Sigmoid colon (tissue), 7 donors: ENCODE measurements around the gene RNF223. TPM values are rescaled to one million over a fixed set of nuclear protein-coding genes. Genes with fewer than 3 reads are reported as not detected.

Experiments
- DNase-seq: peaks from one replicate; pipeline ENCODE4 v3.0.0-alpha.2; 2019
- H3K27ac ChIP-seq, 4 donors: fragments of 200-600 bp; sonication (generic); one replicate each; pipeline ENCODE4 v1.5.1; 2016 to 2019; ENCODE audit warnings: mild to moderate bottlenecking in 1 of 4
- H3K27me3 ChIP-seq, 3 donors: fragments of 200-600 bp; sonication (generic); one replicate each; pipeline ENCODE4 v1.5.1; 2019; ENCODE audit warnings: mild to moderate bottlenecking in 1 of 3
- H3K36me3 ChIP-seq, 4 donors: fragments of 200-600 bp; sonication (generic); one replicate each; pipeline ENCODE4 v1.5.1; 2016 to 2019
- H3K4me1 ChIP-seq, 4 donors: fragments of 200-600 bp; sonication (generic); one replicate each; pipeline ENCODE4 v1.5.1; 2017 to 2019
- H3K4me3 ChIP-seq, 4 donors: fragments of 200-600 bp; sonication (generic); one replicate each; pipeline ENCODE4 v1.5.1; 2017 to 2019; ENCODE audit warnings: mild to moderate bottlenecking in 2 of 4, moderate library complexity in 1 of 4
- H3K9me3 ChIP-seq, 4 donors: fragments of 200-600 bp in 3 of 4; sonication (generic) in 3 of 4; one replicate each; pipeline versions ENCODE4 v1.5.1 to v1.6.1; 2013 to 2019
- CTCF ChIP-seq, 4 experiments: fragments of 450-650 bp in 3 of 4; fragments of 200-600 bp in 1 of 4; IDR thresholded peaks; one replicate each; pipeline ENCODE4 v1.5.1; 2016 to 2019; ENCODE audit warnings: antibody characterized with exemption in 4 of 4, mild to moderate bottlenecking in 3 of 4, moderate library complexity in 2 of 4
- EP300 ChIP-seq, 4 donors: sonication (generic); formaldehyde crosslinking; IDR thresholded peaks; one replicate each; pipeline ENCODE4 v1.6.1; 2017; ENCODE audit warnings: antibody characterized with exemption in 4 of 4
- POLR2A ChIP-seq, 2 donors: fragments of 450-650 bp; IDR thresholded peaks; one replicate each; pipeline ENCODE4 v1.6.1; 2016; ENCODE audit warnings: antibody characterized with exemption in 2 of 2, mild to moderate bottlenecking in 2 of 2, moderate library complexity in 2 of 2
- POLR2AphosphoS5 ChIP-seq, 4 donors: sonication (generic); formaldehyde crosslinking; IDR thresholded peaks; one replicate each; pipeline ENCODE4 v1.6.1; 2017; ENCODE audit warnings: antibody characterized with exemption in 4 of 4
- WGBS, 2 donors: extraction: QIAGEN DNeasy Blood & Tissue Kit; methylation state at CpG; one replicate each; pipeline ENCODE4 v1.1.7; 2013; 5-methylcytosine and 5-hydroxymethylcytosine counted together
- intact Hi-C: fragments of 100-400 bp; cut with DNase I; formaldehyde crosslinking; loops from one replicate; pipeline ENCODE4 v1.15.1; 2023
- polyA plus RNA-seq, 3 donors: library from polyadenylated mRNA; stranded (reverse); fragments of 200-250 nt; gene quantifications; one replicate each; pipeline ENCODE4 v1.2.3, GENCODE V29; 2013
- total RNA-seq, 4 donors: library from RNA; depleted of rRNA; stranded (reverse); fragments of >200 nt; gene quantifications; one replicate each; pipeline ENCODE4 v1.1.0, GENCODE V29; 2016
- donor health status: healthy with polysubstance abuse.
- donor health status: Bipolar disorder and iron deficiency.
- donor health status: healthy.

The RNF223 gene
- total and polyA plus RNA-seq, 7 donors: 0.60 to 3.7 (median 1.9) TPM; not detected in 4

GRCh38 chr1:1047963-1048362 lies 26.1 kb downstream of the RNF223 start:
- no peak for DNase-seq
- Histone ChIP-seq H3K27ac (no peak overlapping the region), H3K4me1 (no peaks in the 10 kb centered on the region), H3K4me3 (no peak overlapping the region), H3K9me3 (no peaks in the 10 kb centered on the region), H3K27me3 (no peaks in the 10 kb centered on the region), H3K36me3 (peaks cover 0 to 58% (median 3%) of the 10 kb centered on the region in 4 donors)
- TF ChIP-seq POLR2AphosphoS5 (IDR thresholded peaks at IDR 0.05) (no peak), CTCF (IDR thresholded peaks at IDR 0.05) (no peak), POLR2A (IDR thresholded peaks at IDR 0.05) (no peak), EP300 (IDR thresholded peaks at IDR 0.05) (no peak)
- WGBS, 2 donors: 93% methylated on average over 25 of the region's 25 CpGs
- intact Hi-C loops: no loop called here

DNA sequence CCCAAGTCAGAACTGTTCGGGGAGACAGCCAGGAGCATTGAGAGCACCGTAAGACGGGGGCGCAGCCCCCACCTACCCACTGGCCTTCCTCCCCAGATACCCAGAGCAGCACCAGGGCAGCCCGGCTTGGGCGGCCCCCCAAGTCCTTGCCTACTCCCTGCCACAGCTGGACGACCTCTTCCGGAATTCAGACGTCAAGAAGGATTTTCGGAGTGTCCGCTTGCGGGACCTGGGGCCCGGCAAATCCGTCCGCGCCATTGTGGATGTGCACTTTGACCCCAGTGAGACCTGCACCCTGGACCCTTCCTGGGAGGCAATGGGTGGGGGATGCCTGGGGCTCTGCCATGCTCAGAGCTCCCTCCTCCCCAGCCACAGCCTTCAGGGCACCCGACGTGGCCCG lies 26.7 kb downstream of the RNF223 start:
- Histone ChIP-seq H3K36me3 (peaks cover 0 to 58% (median 3%) of the 10 kb centered on the region in 4 donors), H3K4me1 (no peaks in the 10 kb centered on the region), H3K27ac (no peak overlapping the region), H3K27me3 (no peaks in the 10 kb centered on the region), H3K9me3 (no peaks in the 10 kb centered on the region), H3K4me3 (no peak overlapping the region)
- WGBS, 2 donors: 94% methylated on average over 19 of the region's 19 CpGs
- intact Hi-C loops: no loop called here
- no peak for DNase-seq
- TF ChIP-seq CTCF (IDR thresholded peaks at IDR 0.05): no peak
- TF ChIP-seq POLR2A (IDR thresholded peaks at IDR 0.05): no peak
- no peak for TF ChIP-seq POLR2AphosphoS5 (IDR thresholded peaks at IDR 0.05)
- TF ChIP-seq EP300 (IDR thresholded peaks at IDR 0.05): no peak

GRCh38 chr1:1046767-1047166 lies 27.3 kb downstream of the RNF223 start:
- Histone ChIP-seq H3K36me3 (peaks cover 0 to 53% (median 3%) of the 10 kb centered on the region in 4 donors), H3K27me3 (no peaks in the 10 kb centered on the region), H3K4me3 (no peak overlapping the region), H3K9me3 (no peaks in the 10 kb centered on the region), H3K4me1 (no peaks in the 10 kb centered on the region), H3K27ac (no peak overlapping the region)
- no peak for TF ChIP-seq POLR2AphosphoS5 (IDR thresholded peaks at IDR 0.05)
- no peak for DNase-seq
- intact Hi-C loops: no loop called here
- 94 to 96% methylated on average over 26 of the region's 26 CpGs for WGBS, 2 donors

- WGBS, 2 donors: 95 to 96% methylated on average over 20 of the region's 20 CpGs
- Histone ChIP-seq H3K36me3 (peaks cover 0 to 48% (median 3%) of the 10 kb centered on the region in 4 donors), H3K4me3 (no peak overlapping the region), H3K9me3 (no peaks in the 10 kb centered on the region), H3K27ac (no peak overlapping the region), H3K27me3 (no peaks in the 10 kb centered on the region), H3K4me1 (peaks cover 0 to 1% (median under 1%) of the 10 kb centered on the region in 4 donors)
- intact Hi-C loops: no loop called here
- TF ChIP-seq POLR2AphosphoS5 (IDR thresholded peaks at IDR 0.05) (no peak), EP300 (IDR thresholded peaks at IDR 0.05) (no peak), POLR2A (IDR thresholded peaks at IDR 0.05) (no peak), CTCF (IDR thresholded peaks at IDR 0.05) (no peak)
- no peak for DNase-seq
Observed at GRCh38 chr1:1046243-1046642, 27.9 kb downstream of the RNF223 start.

GRCh38 chr1:1045129-1045528 lies 29.0 kb downstream of the RNF223 start:
- H3K27me3 ChIP-seq: no peaks in the 10 kb centered on the region
- H3K27ac ChIP-seq: no peak overlapping the region
- TF ChIP-seq EP300 (IDR thresholded peaks at IDR 0.05) (no peak), POLR2AphosphoS5 (IDR thresholded peaks at IDR 0.05) (no peak), POLR2A (IDR thresholded peaks at IDR 0.05) (no peak), CTCF (IDR thresholded peaks at IDR 0.05) (no peak)
- H3K36me3 ChIP-seq: peaks cover 0 to 40% (median 3%) of the 10 kb centered on the region in 4 donors
- WGBS, 2 donors: 91 to 93% methylated on average over 23 of the region's 23 CpGs
- DNase-seq: no peak
- intact Hi-C loops: no loop called here
- H3K4me1 ChIP-seq: peaks cover 0 to 10% (median 7%) of the 10 kb centered on the region in 4 donors
- H3K9me3 ChIP-seq: no peaks in the 10 kb centered on the region
- H3K4me3 ChIP-seq: no peak overlapping the region
